Effector memory CD4-positive, alpha-beta T cell (primary cell): ENCODE results near the gene PCDH9.

Experiments used
- DNase-seq, 3 donors: peaks; one replicate each; pipeline ENCODE4 v3.0.0-alpha.2; 2020
- H3K27ac ChIP-seq: 2 replicates; pipeline ENCODE4 v1.7.0; 2013; ENCODE audit warnings: mild to moderate bottlenecking, low read length, moderate library complexity; ENCODE audit not compliant: insufficient read depth, poor library complexity, severe bottlenecking
- H3K27me3 ChIP-seq: replicated peaks from 2 replicates; pipeline ENCODE4 v1.7.0; 2013; ENCODE audit warnings: mild to moderate bottlenecking, low read length; ENCODE audit not compliant: insufficient read depth, control insufficient read depth, poor library complexity, severe bottlenecking
- H3K36me3 ChIP-seq: 2 replicates; pipeline ENCODE4 v1.7.0; 2013; ENCODE audit warnings: mild to moderate bottlenecking, low read length, moderate library complexity; ENCODE audit not compliant: control insufficient read depth, insufficient read depth
- H3K4me1 ChIP-seq: 2 replicates; pipeline ENCODE4 v1.7.0; 2013; ENCODE audit warnings: low read length, mild to moderate bottlenecking; ENCODE audit not compliant: control insufficient read depth, insufficient read depth, poor library complexity, severe bottlenecking
- H3K4me3 ChIP-seq: 2 replicates; pipeline ENCODE4 v1.7.0; 2013; ENCODE audit warnings: low read length, low read depth, mild to moderate bottlenecking; ENCODE audit not compliant: insufficient read depth, poor library complexity, severe bottlenecking
- H3K9me3 ChIP-seq: 2 replicates; pipeline ENCODE4 v1.7.0; 2013; ENCODE audit warnings: mild to moderate bottlenecking, low read length, moderate library complexity; ENCODE audit not compliant: control insufficient read depth

PCDH9 gene

DNA sequence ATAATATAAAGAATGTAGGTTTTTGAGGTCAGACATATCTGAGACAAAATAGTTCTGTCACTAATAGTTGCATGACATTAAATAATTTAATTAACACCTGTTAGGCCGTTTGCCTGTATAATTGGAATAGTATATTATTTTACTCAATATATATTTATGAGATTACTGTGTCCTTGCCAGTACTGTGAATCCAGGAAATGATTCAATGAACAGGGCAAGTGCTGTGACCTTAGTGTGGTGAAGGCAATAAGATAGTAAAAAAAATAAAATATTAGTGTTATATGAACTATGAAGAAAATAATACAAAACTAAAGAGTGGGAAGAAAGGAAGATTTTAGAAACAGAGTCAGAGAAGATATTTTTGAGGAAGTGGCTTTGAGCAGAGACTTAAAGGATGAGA, 403.7 kb downstream of the PCDH9 start:
- H3K9me3 ChIP-seq: no peaks in the 10 kb centered on the region
- H3K36me3 ChIP-seq: no peaks in the 10 kb centered on the region
- H3K4me3 ChIP-seq: no peak overlapping the region
- H3K27ac ChIP-seq: no peak overlapping the region
- no peaks in the 10 kb centered on the region for H3K4me1 ChIP-seq
- no peaks in the 10 kb centered on the region for H3K27me3 ChIP-seq
- DNase-seq: no peak

DNA sequence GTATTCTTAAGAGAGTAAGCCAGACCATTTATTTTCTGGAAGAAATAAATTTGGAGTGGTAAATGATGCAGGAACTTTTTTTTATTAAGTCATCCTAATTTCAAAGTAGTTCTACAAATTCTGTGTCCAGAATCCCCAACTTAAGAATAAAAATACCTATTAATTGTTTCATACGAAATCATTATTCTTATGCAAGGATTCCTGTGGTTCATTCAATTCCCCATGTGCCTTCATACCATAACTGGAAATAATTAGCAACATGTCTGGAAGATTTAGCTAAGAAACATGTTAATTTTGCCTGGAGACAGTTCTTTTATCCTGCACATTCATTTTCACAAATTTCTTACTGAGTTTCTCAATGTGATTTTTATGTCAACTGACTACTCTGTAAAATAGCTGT, 408.6 kb downstream of the PCDH9 start:
- Histone ChIP-seq H3K4me3 (no peak overlapping the region), H3K4me1 (no peaks in the 10 kb centered on the region), H3K27me3 (no peaks in the 10 kb centered on the region), H3K27ac (no peak overlapping the region), H3K36me3 (no peaks in the 10 kb centered on the region), H3K9me3 (no peaks in the 10 kb centered on the region)
- DNase-seq: no peak

DNA sequence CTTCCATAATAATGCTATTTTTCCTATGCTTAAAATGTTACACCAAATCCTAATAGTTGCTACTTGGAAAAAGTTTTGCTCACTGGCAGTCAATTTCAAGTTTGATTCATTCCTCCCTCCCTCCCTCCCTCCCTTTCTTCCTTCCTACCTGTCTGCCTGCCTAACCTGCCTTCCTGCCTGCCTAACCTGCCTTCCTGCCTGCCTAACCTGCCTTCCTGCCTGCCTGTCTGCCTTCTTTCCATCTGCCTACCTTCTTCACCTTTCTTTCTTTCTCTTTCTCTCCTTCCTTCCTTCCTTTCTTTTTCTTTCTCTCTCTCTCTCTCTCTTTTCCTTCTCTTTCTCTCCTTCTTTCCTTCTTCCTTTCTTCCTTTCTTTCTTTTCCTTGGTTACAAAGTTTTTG, 418.7 kb downstream of the PCDH9 start:
- no peak overlapping the region for H3K27ac ChIP-seq
- H3K9me3 ChIP-seq: no peaks in the 10 kb centered on the region
- DNase-seq: no peak
- no peaks in the 10 kb centered on the region for H3K4me1 ChIP-seq
- no peak overlapping the region for H3K4me3 ChIP-seq
- no peaks in the 10 kb centered on the region for H3K27me3 ChIP-seq
- no peaks in the 10 kb centered on the region for H3K36me3 ChIP-seq

DNA sequence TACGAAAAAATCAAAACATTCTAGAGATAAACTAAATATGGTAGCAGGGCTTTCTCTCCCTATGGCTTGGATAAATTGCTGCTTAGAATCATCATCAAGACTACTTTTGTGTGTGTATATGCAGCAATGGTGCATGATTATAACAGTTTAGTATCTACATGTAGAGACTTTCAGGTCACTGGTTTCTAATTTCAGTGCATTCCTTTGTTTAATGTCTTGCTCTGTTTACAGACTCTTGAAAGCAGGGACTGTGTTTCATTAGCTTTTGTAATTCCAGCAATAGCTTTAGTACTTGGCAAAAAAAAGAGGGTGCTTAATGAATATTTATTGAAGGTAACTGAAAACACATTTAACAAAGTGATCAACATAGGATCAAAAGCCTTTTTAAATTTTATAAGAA, 420.7 kb downstream of the PCDH9 start:
- Histone ChIP-seq H3K27ac (no peak overlapping the region), H3K9me3 (no peaks in the 10 kb centered on the region), H3K4me1 (no peaks in the 10 kb centered on the region), H3K4me3 (no peak overlapping the region), H3K27me3 (no peaks in the 10 kb centered on the region), H3K36me3 (no peaks in the 10 kb centered on the region)
- no peak for DNase-seq

DNA sequence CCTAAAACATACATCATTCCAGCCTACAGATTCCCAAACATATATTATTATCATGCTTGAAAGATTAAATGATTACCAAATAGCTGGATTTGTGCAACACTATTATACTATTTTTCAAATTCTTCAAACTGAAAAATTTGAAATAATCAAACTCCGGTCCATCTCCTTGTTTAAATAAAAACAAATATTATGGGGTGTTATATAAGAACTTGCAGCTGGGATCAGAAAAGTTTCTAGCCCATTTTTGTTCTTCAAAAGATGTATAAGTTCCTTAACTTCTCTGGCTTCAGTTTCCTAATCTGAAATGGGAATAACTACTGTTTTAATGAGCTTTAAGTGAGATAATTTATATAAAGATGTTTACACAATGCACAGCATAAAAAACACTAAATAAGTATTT, 422.9 kb downstream of the PCDH9 start:
- Histone ChIP-seq H3K4me1 (no peaks in the 10 kb centered on the region), H3K27me3 (no peaks in the 10 kb centered on the region), H3K4me3 (no peak overlapping the region), H3K36me3 (no peaks in the 10 kb centered on the region), H3K27ac (no peak overlapping the region), H3K9me3 (no peaks in the 10 kb centered on the region)
- DNase-seq: no peak

DNA sequence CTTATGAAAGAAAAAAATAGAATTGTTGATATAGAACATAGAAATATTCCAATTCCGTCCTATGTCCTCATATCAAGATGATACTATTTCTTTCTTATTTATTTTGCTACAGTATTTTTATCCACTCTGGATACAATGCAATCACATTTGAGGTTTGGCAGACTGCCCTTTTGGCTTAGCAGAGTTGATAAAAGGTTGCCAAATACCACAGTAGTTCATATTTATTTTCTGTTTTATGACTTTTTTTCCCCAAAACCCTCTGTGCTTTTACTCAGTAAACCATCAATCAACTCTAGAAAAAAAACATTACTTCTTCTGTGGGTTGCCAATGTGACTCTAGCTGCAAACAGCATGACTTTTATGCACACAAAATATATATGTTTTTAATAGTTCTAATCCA, 424.5 kb downstream of the PCDH9 start:
- no peak overlapping the region for H3K27ac ChIP-seq
- H3K4me3 ChIP-seq: no peak overlapping the region
- no peaks in the 10 kb centered on the region for H3K9me3 ChIP-seq
- H3K27me3 ChIP-seq: no peaks in the 10 kb centered on the region
- H3K4me1 ChIP-seq: no peaks in the 10 kb centered on the region
- no peak for DNase-seq
- H3K36me3 ChIP-seq: no peaks in the 10 kb centered on the region

DNA sequence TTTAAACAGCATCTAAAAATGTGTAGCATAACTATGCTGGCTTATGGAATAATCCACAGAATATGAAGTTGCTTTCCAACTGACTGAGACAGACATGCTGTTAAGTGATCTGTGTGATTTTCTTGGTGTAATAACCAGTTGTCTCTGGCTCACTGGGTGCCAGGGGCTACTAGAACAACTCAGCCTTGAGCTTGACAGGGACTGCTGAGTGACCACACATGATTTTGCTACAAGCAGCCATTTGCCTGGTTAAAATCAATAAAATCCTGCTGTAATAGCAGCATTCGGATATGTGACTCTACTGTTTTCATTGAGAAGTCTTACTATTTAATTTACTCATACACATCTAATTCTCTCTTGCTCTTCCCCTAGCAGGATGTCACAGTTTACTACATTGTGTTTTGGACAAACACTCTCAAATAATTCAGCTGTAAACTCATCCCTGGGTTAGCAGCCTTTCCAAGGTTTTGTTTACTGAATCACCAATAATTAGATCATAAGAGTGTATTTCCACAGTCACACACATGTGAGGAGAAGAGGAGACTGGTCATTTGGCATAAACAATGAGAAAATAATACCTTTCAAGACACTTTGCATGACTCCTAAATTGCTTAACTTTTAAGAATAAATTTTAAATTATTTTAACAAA, 426.2 kb downstream of the PCDH9 start:
- DNase-seq: no peak
- H3K4me1 ChIP-seq: no peaks in the 10 kb centered on the region
- no peaks in the 10 kb centered on the region for H3K36me3 ChIP-seq
- no peak overlapping the region for H3K4me3 ChIP-seq
- no peaks in the 10 kb centered on the region for H3K9me3 ChIP-seq
- H3K27ac ChIP-seq: no peak overlapping the region
- no peaks in the 10 kb centered on the region for H3K27me3 ChIP-seq

DNA sequence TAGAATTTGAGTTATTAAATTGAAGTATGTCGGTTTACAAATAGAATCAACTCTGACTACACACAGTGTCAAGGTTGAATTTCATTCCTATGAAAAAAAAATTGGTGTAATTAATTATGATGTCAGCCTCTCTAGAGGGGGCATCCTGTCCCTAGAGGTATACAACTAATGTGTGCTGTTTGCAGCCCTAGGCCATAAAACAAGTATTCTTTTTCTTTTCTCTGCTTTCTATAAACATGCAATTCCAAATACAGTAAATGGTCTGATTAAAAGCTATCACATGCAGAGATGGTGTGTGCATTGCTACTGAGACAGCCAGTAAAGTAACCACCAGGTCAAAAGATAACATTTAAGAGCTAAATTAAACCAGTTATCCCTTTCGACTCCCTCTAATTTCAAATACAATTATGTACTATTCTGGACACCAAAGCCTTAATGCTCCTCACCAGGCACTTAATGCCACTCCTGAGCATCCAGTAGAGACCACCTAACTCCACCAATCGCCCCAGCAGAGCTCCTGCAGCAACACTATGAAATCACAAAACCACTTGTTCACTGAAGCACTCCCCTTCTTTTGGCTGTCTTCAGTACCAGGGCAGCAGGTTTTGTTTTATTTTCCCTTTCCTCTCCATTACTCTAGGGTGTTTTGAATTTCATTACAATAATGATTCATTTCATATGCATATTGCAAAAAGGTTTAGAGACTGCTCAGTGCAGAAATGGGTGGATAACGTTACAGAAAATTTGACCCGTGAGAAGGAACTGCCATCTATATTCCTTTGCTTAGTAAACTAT, 426.9 kb downstream of the PCDH9 start:
- no peaks in the 10 kb centered on the region for H3K9me3 ChIP-seq
- DNase-seq: no peak
- no peak overlapping the region for H3K27ac ChIP-seq
- no peak overlapping the region for H3K4me3 ChIP-seq
- no peaks in the 10 kb centered on the region for H3K36me3 ChIP-seq
- H3K4me1 ChIP-seq: no peaks in the 10 kb centered on the region
- no peaks in the 10 kb centered on the region for H3K27me3 ChIP-seq

DNA sequence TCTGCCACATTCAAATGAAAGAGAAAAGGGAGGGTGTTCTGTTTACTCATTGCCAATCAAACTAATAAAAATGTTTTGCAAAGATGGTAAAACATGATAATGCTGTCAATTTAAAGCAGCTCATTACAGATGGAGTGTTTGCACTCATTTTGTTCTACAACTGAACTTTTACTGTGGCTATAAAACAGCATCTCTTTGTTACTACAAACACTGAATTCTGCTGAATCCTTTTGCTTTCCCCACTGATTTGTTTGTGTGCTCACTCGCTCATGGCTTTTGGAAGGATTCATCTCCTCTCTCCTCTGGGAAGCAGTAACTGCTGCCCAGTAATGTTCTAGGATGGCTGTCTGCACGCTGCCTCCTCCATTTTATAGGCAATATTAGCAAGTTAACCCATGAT, 434.5 kb downstream of the PCDH9 start:
- Histone ChIP-seq H3K27me3 (no peaks in the 10 kb centered on the region), H3K9me3 (no peaks in the 10 kb centered on the region), H3K27ac (no peak overlapping the region), H3K4me1 (no peaks in the 10 kb centered on the region), H3K36me3 (no peaks in the 10 kb centered on the region), H3K4me3 (no peak overlapping the region)
- no peak for DNase-seq

DNA sequence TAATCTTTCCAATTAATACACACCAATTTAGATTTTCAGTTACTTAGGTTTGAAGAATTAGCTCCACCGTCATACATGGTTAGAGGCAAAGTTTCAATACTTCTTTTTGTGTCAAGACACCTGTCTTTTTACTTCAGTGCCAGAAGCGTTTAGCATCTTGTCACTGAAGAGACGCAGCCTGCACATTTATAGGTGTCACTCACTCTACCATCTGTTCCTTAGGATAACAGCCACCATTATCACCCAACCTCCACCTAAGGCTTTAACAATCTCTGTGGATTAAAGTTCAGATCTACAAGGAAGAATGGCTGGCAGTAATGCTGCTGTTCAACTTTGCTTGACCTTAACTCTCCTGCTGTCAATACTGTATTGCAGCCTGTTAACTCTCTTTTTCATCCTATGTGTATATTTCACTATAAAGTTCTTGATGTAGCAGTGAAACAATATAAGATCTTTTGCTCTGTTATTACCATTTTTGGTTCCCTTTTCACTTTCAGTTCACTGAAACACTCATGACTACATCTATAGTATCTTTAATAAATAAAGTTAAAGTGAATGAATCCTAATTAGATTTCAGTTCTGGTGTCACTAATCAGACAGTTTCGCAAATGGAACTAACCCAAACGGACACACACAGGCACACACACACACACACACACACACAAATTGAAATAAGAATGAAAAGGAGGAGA, 435.6 kb downstream of the PCDH9 start:
- DNase-seq: no peak
- no peak overlapping the region for H3K27ac ChIP-seq
- H3K36me3 ChIP-seq: no peaks in the 10 kb centered on the region
- no peaks in the 10 kb centered on the region for H3K9me3 ChIP-seq
- H3K27me3 ChIP-seq: no peaks in the 10 kb centered on the region
- no peaks in the 10 kb centered on the region for H3K4me1 ChIP-seq
- no peak overlapping the region for H3K4me3 ChIP-seq
